K562 treated with DMSO at 1 percent for 12 hours (cell line): ENCODE results near the gene RPL18. TPM values are rescaled to one million over a fixed set of nuclear protein-coding genes. Genes with fewer than 3 reads are reported as not detected.

Experiments
- total RNA-seq: library from RNA; unstranded; fragments of 300-600 nt; gene quantifications from 2 replicates; pipeline ENCODE4 v1.2.3, GENCODE V29; 2022; ENCODE audit not compliant: insufficient read depth

The RPL18 gene
- total RNA-seq: 5,080 and 6,810 TPM in 2 replicates

GRCh38 chr19:48618916-48619691 is at the start of gene RPL18, which contains the start of gene SPHK2:
Gene RPL18 (minus strand): TSS chr19:48619178. CDS start chr19:48619143, 35 bp downstream.
Gene SPHK2 (plus strand): TSS chr19:48619506. CDS start chr19:48620515, 1,009 bp downstream.

GRCh38 chr19:48646001-48646721 is 27.2 kb upstream of the RPL18 start, which contains the start of gene CA11:
Gene CA11 (minus strand): TSS chr19:48646187. CDS start chr19:48645632, 555 bp downstream.

GRCh38 chr19:48636859-48637448 is 18.0 kb upstream of the RPL18 start, which contains the start of gene DBP:
Gene DBP (minus strand): TSS chr19:48637379. CDS start chr19:48636994, 385 bp downstream.

GRCh38 chr19:48614436-48615230 is 4.3 kb downstream of the RPL18 start, which contains the start of gene FAM83E:
Gene FAM83E (minus strand): TSS chr19:48615076. CDS start chr19:48613372, 1,704 bp downstream.

GRCh38 chr19:48606463-48607358 is 12.3 kb downstream of the RPL18 start, which contains the start of gene SPACA4:
Gene SPACA4 (plus strand): TSS chr19:48606742. CDS start chr19:48606979, 237 bp downstream.

Other genes with a start within 250 kb of the RPL18 start
- gene KDELR1, start 227.6 kb downstream of the RPL18 start, total RNA-seq: 162 and 237 TPM in 2 replicates
- gene GRIN2D, start 225.5 kb downstream of the RPL18 start, total RNA-seq: 11.8 and 27.2 TPM in 2 replicates
- gene GRWD1, start 173.2 kb downstream of the RPL18 start, total RNA-seq: 12.5 and 27.2 TPM in 2 replicates
- 2.3 and 2.4 TPM in 2 replicates for gene KCNJ14, start 163.6 kb downstream of the RPL18 start, total RNA-seq
- gene CYTH2, start 149.8 kb downstream of the RPL18 start, total RNA-seq: 56.5 and 72.5 TPM in 2 replicates
- gene LMTK3, start 107.3 kb downstream of the RPL18 start, total RNA-seq: 8.5 and 9.9 TPM in 2 replicates
- 1.0 and 2.0 TPM in 2 replicates for gene SULT2B1, start 67.0 kb downstream of the RPL18 start, total RNA-seq
- gene SPACA4, start 12.4 kb downstream of the RPL18 start, total RNA-seq: not detected in 2 replicates
- 1.2 TPM in 1 of 2 replicates, not detected in the other for gene FAM83E, start 4.1 kb downstream of the RPL18 start, total RNA-seq
- gene SPHK2, start 328 bp upstream of the RPL18 start, total RNA-seq: 7.6 and 8.2 TPM in 2 replicates
- 17.4 and 19.1 TPM in 2 replicates for gene DBP, start 18.2 kb upstream of the RPL18 start, total RNA-seq
- 14.8 and 24.9 TPM in 2 replicates for gene CA11, start 27.0 kb upstream of the RPL18 start, total RNA-seq
- 0.96 and 0.98 TPM in 2 replicates for gene NTN5, start 53.8 kb upstream of the RPL18 start, total RNA-seq
- 0.23 TPM in 1 of 2 replicates, not detected in the other for gene FUT2, start 76.8 kb upstream of the RPL18 start, total RNA-seq
- 0.63 and 0.79 TPM in 2 replicates for gene MAMSTR, start 100.5 kb upstream of the RPL18 start, total RNA-seq
- 8.6 and 9.0 TPM in 2 replicates for gene RASIP1, start 121.4 kb upstream of the RPL18 start, total RNA-seq
- 0.42 and 0.94 TPM in 2 replicates for gene IZUMO1, start 127.7 kb upstream of the RPL18 start, total RNA-seq
- 3.7 and 11.7 TPM in 2 replicates for gene FUT1, start 133.5 kb upstream of the RPL18 start, total RNA-seq
- gene FGF21, start 136.3 kb upstream of the RPL18 start, total RNA-seq: not detected in 2 replicates
- gene BCAT2, start 191.9 kb upstream of the RPL18 start, total RNA-seq: 67.2 and 83.7 TPM in 2 replicates
- gene HSD17B14, start 217.3 kb upstream of the RPL18 start, total RNA-seq: 0.88 and 0.99 TPM in 2 replicates
- 29.6 and 35.9 TPM in 2 replicates for gene PLEKHA4, start 249.4 kb upstream of the RPL18 start, total RNA-seq